CD4-positive, alpha-beta memory T cell (primary cell): ENCODE data around the gene GET4. TPM values are rescaled to one million over a fixed set of nuclear protein-coding genes. Genes with fewer than 3 reads are reported as not detected.

ENCODE experiments used
- CTCF ChIA-PET: fragments of 350-600 bp; sonication (Branson Sonifier 250); formaldehyde crosslinking; loops from one replicate; lab custom pipeline; 2021; ENCODE audit warnings: inconsistent platforms; ENCODE audit not compliant: partially characterized antibody; lab: Charles Lee
- POLR2A ChIA-PET: fragments of 350-600 bp; sonication (Branson Sonifier 250); formaldehyde crosslinking; loops from one replicate; lab custom pipeline; 2021; ENCODE audit not compliant: partially characterized antibody; lab: Charles Lee
- DNase-seq, 5 donors: peaks; one replicate each; pipeline versions ENCODE4 v3.0.0 to v3.0.0-alpha.2; 2020 to 2022; ENCODE audit warnings: mixed read lengths in 1 of 5
- H3K27ac ChIP-seq: one replicate; pipeline ENCODE4 v1.7.0; 2013; ENCODE audit warnings: low read depth, low read length
- H3K27me3 ChIP-seq: 2 replicates; pipeline ENCODE4 v1.7.0; 2013; ENCODE audit warnings: mild to moderate bottlenecking, low read length, moderate library complexity; ENCODE audit not compliant: insufficient read depth
- H3K36me3 ChIP-seq: 2 replicates; pipeline ENCODE4 v1.7.0; 2013; ENCODE audit warnings: mild to moderate bottlenecking, low read length, moderate library complexity; ENCODE audit not compliant: insufficient read depth
- H3K4me1 ChIP-seq: 2 replicates; pipeline ENCODE4 v1.7.0; 2013; ENCODE audit warnings: mild to moderate bottlenecking, low read length, moderate library complexity; ENCODE audit not compliant: insufficient read depth
- H3K4me3 ChIP-seq, 2 donors: one replicate each; pipeline ENCODE4 v1.7.0; 2013; ENCODE audit warnings: low read length in 2 of 2, mild to moderate bottlenecking in 1 of 2
- H3K9me3 ChIP-seq, 2 donors: one replicate each; pipeline ENCODE4 v1.7.0; 2013; ENCODE audit warnings: low read length in 2 of 2, control low read depth in 1 of 2; ENCODE audit not compliant: control insufficient read depth in 1 of 2
- H3K27ac Mint-ChIP-seq, 7 donors: one replicate each; pipeline ENCODE4 v1.8.0; 2020 to 2021; ENCODE audit warnings: mixed read lengths in 7 of 7, mild to moderate bottlenecking in 6 of 7, inconsistent platforms in 3 of 7, moderate library complexity in 3 of 7
- H3K27me3 Mint-ChIP-seq, 2 donors: one replicate each; pipeline ENCODE4 v1.8.0; 2020 to 2021; ENCODE audit warnings: mixed read lengths in 2 of 2
- H3K36me3 Mint-ChIP-seq, 2 donors: one replicate each; pipeline ENCODE4 v1.8.0; 2020 to 2021; ENCODE audit warnings: mixed read lengths in 2 of 2, inconsistent platforms in 1 of 2, mild to moderate bottlenecking in 1 of 2
- H3K4me1 Mint-ChIP-seq, 4 donors: one replicate each; pipeline ENCODE4 v1.8.0; 2020 to 2021; ENCODE audit warnings: mixed read lengths in 4 of 4, mild to moderate bottlenecking in 1 of 4
- H3K4me3 Mint-ChIP-seq, 8 donors: one replicate each; pipeline ENCODE4 v1.8.0; 2020 to 2021; ENCODE audit warnings: mixed read lengths in 8 of 8, mild to moderate bottlenecking in 7 of 8, moderate library complexity in 6 of 8, inconsistent platforms in 3 of 8
- H3K9me3 Mint-ChIP-seq, 8 donors: one replicate each; pipeline ENCODE4 v1.8.0; 2020 to 2021; ENCODE audit warnings: mixed read lengths in 8 of 8, mild to moderate bottlenecking in 5 of 8, inconsistent platforms in 3 of 8, moderate library complexity in 1 of 8
- intact Hi-C: fragments of 100-400 bp; cut with micrococcal nuclease; formaldehyde crosslinking; loops from one replicate; pipeline ENCODE4 v1.15.1; 2023
- polyA plus RNA-seq, 2 donors: library from polyadenylated mRNA; unstranded; fragments of 300-500 nt; fragmentation: Illumina TruSeq; gene quantifications; one replicate each; pipeline ENCODE4 v1.2.3, GENCODE V29; 2021
- total RNA-seq, 2 experiments: library from RNA; stranded (reverse); gene quantifications; one replicate each; pipeline ENCODE4 v1.2.3, GENCODE V29; 2021

The GET4 gene
- total and polyA plus RNA-seq, 4 experiments from 2014 or later = 22.0 to 51.6 (median 38.1) TPM

- H3K9me3 ChIP-seq = no peaks in the 10 kb centered on the region
- H3K4me3 Mint-ChIP-seq = no peak overlapping the region
- no peaks in the 10 kb centered on the region for H3K27me3 ChIP-seq
- intact Hi-C loops = no loop called here
- ChIA-PET POLR2A (interaction anchor here (1.2 kb wide), 1 partner anchor 24 kb away, joined by 4 read pairs; no protein-coding TSS in a partner anchor), CTCF (no interaction called here)
- no peak for DNase-seq
- peaks cover 14 to 42% (median 30%) of the 10 kb centered on the region in 4 donors for H3K4me1 Mint-ChIP-seq
- H3K27me3 Mint-ChIP-seq = no peaks in the 10 kb centered on the region
- peaks cover 9% of the 10 kb centered on the region for H3K36me3 ChIP-seq
- no peak overlapping the region for H3K27ac ChIP-seq
- no peaks in the 10 kb centered on the region for H3K9me3 Mint-ChIP-seq
- H3K27ac Mint-ChIP-seq = peak overlapping the region in 4 of 7 donors; percentile 37 to 76 (median 56)
- peaks cover 18 to 52% of the 10 kb centered on the region in 2 donors for H3K36me3 Mint-ChIP-seq
- no peak overlapping the region for H3K4me3 ChIP-seq
- peaks cover 20% of the 10 kb centered on the region for H3K4me1 ChIP-seq
Measured at GRCh38 chr7:837001-837400, 39.4 kb upstream of the GET4 start.

GRCh38 chr7:840001-840600 is 36.3 kb upstream of the GET4 start:
- Mint-ChIP-seq H3K4me3 (no peak overlapping the region), H3K27me3 (no peaks in the 10 kb centered on the region), H3K27ac (peak overlapping the region in 1 of 7 donors; percentile 23), H3K36me3 (peaks cover 33 to 66% of the 10 kb centered on the region in 2 donors), H3K9me3 (no peaks in the 10 kb centered on the region), H3K4me1 (peaks cover 4 to 20% (median 14%) of the 10 kb centered on the region in 4 donors)
- H3K27ac ChIP-seq = no peak overlapping the region
- no peaks in the 10 kb centered on the region for H3K27me3 ChIP-seq
- H3K4me1 ChIP-seq = no peaks in the 10 kb centered on the region
- ChIA-PET POLR2A (no interaction called here), CTCF (interaction anchor here (1.3 to 2.3 kb wide), 2 partner anchors 15 to 33 kb away, joined by 4 to 7 read pairs; no protein-coding TSS in a partner anchor)
- H3K9me3 ChIP-seq = no peaks in the 10 kb centered on the region
- no peak overlapping the region for H3K4me3 ChIP-seq
- H3K36me3 ChIP-seq = peaks cover 40% of the 10 kb centered on the region
- intact Hi-C loops = no loop called here
- no peak for DNase-seq

GRCh38 chr7:841943-842342 is 34.4 kb upstream of the GET4 start:
- Histone ChIP-seq H3K27me3 (no peaks in the 10 kb centered on the region), H3K9me3 (no peaks in the 10 kb centered on the region), H3K36me3 (peaks cover 41% of the 10 kb centered on the region), H3K27ac (no peak overlapping the region), H3K4me1 (no peaks in the 10 kb centered on the region), H3K4me3 (no peak overlapping the region)
- ChIA-PET CTCF (interaction anchor here (0.7 kb wide), 1 partner anchor 8 kb away, joined by 3 read pairs; no protein-coding TSS in a partner anchor), POLR2A (no interaction called here)
- intact Hi-C loops = no loop called here
- Mint-ChIP-seq H3K36me3 (peaks cover 39 to 64% of the 10 kb centered on the region in 2 donors), H3K4me1 (peaks cover 3 to 12% (median 5%) of the 10 kb centered on the region in 4 donors), H3K9me3 (no peaks in the 10 kb centered on the region), H3K27ac (peak overlapping the region in 2 of 7 donors; percentile 5 to 68), H3K4me3 (no peak overlapping the region), H3K27me3 (no peaks in the 10 kb centered on the region)
- no peak for DNase-seq

- DNase-seq = no peak
- ChIA-PET CTCF (no interaction called here), POLR2A (no interaction called here)
- Histone ChIP-seq H3K4me3 (no peak overlapping the region), H3K27ac (no peak overlapping the region), H3K36me3 (peaks cover 41% of the 10 kb centered on the region), H3K9me3 (no peaks in the 10 kb centered on the region), H3K27me3 (no peaks in the 10 kb centered on the region), H3K4me1 (no peaks in the 10 kb centered on the region)
- intact Hi-C loops = no loop called here
- no peak overlapping the region for H3K27ac Mint-ChIP-seq
- no peaks in the 10 kb centered on the region for H3K9me3 Mint-ChIP-seq
- H3K4me1 Mint-ChIP-seq = peaks cover 2 to 6% (median 4%) of the 10 kb centered on the region in 4 donors
- no peak overlapping the region for H3K4me3 Mint-ChIP-seq
- peaks cover 34 to 58% of the 10 kb centered on the region in 2 donors for H3K36me3 Mint-ChIP-seq
- no peaks in the 10 kb centered on the region for H3K27me3 Mint-ChIP-seq
Measured at GRCh38 chr7:842431-843031, 33.8 kb upstream of the GET4 start.

- no peak overlapping the region for H3K4me3 Mint-ChIP-seq
- no peaks in the 10 kb centered on the region for H3K27me3 ChIP-seq
- no peaks in the 10 kb centered on the region for H3K27me3 Mint-ChIP-seq
- H3K36me3 ChIP-seq = peaks cover 41% of the 10 kb centered on the region
- H3K36me3 Mint-ChIP-seq = peaks cover 36 to 55% of the 10 kb centered on the region in 2 donors
- ChIA-PET CTCF (no interaction called here), POLR2A (no interaction called here)
- no peak overlapping the region for H3K4me3 ChIP-seq
- H3K27ac ChIP-seq = no peak overlapping the region
- H3K27ac Mint-ChIP-seq = no peak overlapping the region
- intact Hi-C loops = no loop called here
- peaks cover 1 to 4% (median 3%) of the 10 kb centered on the region in 4 donors for H3K4me1 Mint-ChIP-seq
- no peak for DNase-seq
- H3K9me3 Mint-ChIP-seq = no peaks in the 10 kb centered on the region
- H3K4me1 ChIP-seq = no peaks in the 10 kb centered on the region
- no peaks in the 10 kb centered on the region for H3K9me3 ChIP-seq
Measured at GRCh38 chr7:843230-843629, 33.1 kb upstream of the GET4 start.

GRCh38 chr7:844043-844442 is 32.3 kb upstream of the GET4 start:
- H3K4me3 ChIP-seq = no peak overlapping the region
- CTCF ChIA-PET = no interaction called here
- no peaks in the 10 kb centered on the region for H3K9me3 Mint-ChIP-seq
- POLR2A ChIA-PET = no interaction called here
- intact Hi-C loops = no loop called here
- H3K9me3 ChIP-seq = no peaks in the 10 kb centered on the region
- H3K36me3 ChIP-seq = peaks cover 41% of the 10 kb centered on the region
- no peak overlapping the region for H3K27ac ChIP-seq
- no peaks in the 10 kb centered on the region for H3K27me3 ChIP-seq
- no peak overlapping the region for H3K27ac Mint-ChIP-seq
- H3K4me3 Mint-ChIP-seq = no peak overlapping the region
- H3K4me1 Mint-ChIP-seq = peaks cover under 1 to 4% (median 2%) of the 10 kb centered on the region in 4 donors
- DNase-seq = no peak
- no peaks in the 10 kb centered on the region for H3K4me1 ChIP-seq
- H3K36me3 Mint-ChIP-seq = peaks cover 41 to 51% of the 10 kb centered on the region in 2 donors
- no peaks in the 10 kb centered on the region for H3K27me3 Mint-ChIP-seq

- Mint-ChIP-seq H3K36me3 (peaks cover 46 to 53% of the 10 kb centered on the region in 2 donors), H3K27me3 (no peaks in the 10 kb centered on the region), H3K9me3 (no peaks in the 10 kb centered on the region), H3K27ac (no peak overlapping the region), H3K4me3 (no peak overlapping the region), H3K4me1 (peaks cover 0 to 4% (median under 1%) of the 10 kb centered on the region in 4 donors)
- Histone ChIP-seq H3K4me3 (no peak overlapping the region), H3K4me1 (no peaks in the 10 kb centered on the region), H3K36me3 (peaks cover 46% of the 10 kb centered on the region), H3K27me3 (no peaks in the 10 kb centered on the region), H3K9me3 (no peaks in the 10 kb centered on the region), H3K27ac (no peak overlapping the region)
- ChIA-PET POLR2A (no interaction called here), CTCF (no interaction called here)
- no peak for DNase-seq
- intact Hi-C loops = no loop called here
Measured at GRCh38 chr7:844514-844913, 31.8 kb upstream of the GET4 start.
